CD4-positive, alpha-beta T cell treated with Interleukin-6 for 4 hours (primary cell): ENCODE data around the gene BPI.
"Not testable (repeated sequence)": the region's sequence is repeated elsewhere in the genome, so short reads cannot be mapped to it uniquely, and the experiment has no call there.

Experiments
- DNase-seq: peaks from one replicate; pipeline ENCODE4 v3.0.0-alpha.2; 2020; ENCODE audit warnings: mixed read lengths

The BPI gene

GRCh38 chr20:38373898-38374297 is 69.9 kb downstream of the BPI start:
- DNase-seq, result no peak

GRCh38 chr20:38377039-38377685 is 73.2 kb downstream of the BPI start:
- no peak for DNase-seq

DNA sequence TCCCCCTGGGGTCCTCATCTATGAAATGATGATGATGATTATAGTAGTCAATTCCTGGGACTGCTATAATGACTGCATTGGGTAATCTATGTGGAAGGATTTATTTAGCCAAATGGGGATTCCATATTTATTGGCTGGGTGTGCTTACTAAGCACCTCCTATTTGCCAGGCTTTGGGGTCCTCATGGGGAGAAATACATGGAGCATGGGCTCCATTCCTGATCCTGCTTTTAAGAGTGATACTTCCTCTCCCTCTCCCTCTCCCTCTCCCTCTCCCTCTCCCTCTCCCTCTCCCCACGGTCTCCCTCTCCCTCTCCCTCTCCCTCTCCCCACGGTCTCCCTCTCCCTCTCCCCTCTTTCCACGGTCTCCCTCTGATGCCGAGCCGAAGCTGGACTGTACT is 73.9 kb downstream of the BPI start:
- DNase-seq, result not testable (repeated sequence)

GRCh38 chr20:38383147-38383546 is 79.2 kb downstream of the BPI start:
- no peak for DNase-seq

GRCh38 chr20:38386004-38386403 is 82.0 kb downstream of the BPI start:
- DNase-seq, result no peak

DNA sequence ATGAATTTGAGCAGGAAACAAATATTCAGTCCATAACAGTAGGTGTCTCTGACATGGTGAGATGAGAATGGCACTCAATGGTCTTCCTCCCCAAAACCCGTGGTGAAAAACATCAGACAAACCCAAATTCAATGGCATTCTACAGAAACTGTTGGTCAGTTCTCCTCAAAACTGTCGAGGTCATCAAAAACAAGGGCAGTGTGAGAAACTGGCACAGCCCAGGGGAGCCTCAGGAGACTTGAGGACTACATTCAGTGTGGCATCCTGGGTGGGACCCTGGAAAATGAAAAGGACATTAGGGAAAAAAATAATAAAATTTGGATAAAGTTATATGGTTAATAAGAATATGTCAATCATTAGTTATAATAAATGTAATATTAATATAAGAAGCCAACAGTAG is 82.9 kb downstream of the BPI start:
- no peak for DNase-seq
